Suppressor macrophage (primary cell): Measurements from ENCODE around the gene RNH1.

ENCODE experiments used
- DNase-seq, 4 experiments: peaks; one replicate each; pipeline ENCODE4 v3.0.0-alpha.2; 2020 to 2022
- total RNA-seq, 17 experiments: gene quantifications; one replicate each; lab custom pipeline; 2026; ENCODE audit warnings: mixed read lengths in 6 of 17, inconsistent platforms in 3 of 17; lab: John Stamatoyannopoulos, UW

RNH1 gene
- total RNA-seq: 216 to 475 (median 310) reads per million in 17 experiments

DNA sequence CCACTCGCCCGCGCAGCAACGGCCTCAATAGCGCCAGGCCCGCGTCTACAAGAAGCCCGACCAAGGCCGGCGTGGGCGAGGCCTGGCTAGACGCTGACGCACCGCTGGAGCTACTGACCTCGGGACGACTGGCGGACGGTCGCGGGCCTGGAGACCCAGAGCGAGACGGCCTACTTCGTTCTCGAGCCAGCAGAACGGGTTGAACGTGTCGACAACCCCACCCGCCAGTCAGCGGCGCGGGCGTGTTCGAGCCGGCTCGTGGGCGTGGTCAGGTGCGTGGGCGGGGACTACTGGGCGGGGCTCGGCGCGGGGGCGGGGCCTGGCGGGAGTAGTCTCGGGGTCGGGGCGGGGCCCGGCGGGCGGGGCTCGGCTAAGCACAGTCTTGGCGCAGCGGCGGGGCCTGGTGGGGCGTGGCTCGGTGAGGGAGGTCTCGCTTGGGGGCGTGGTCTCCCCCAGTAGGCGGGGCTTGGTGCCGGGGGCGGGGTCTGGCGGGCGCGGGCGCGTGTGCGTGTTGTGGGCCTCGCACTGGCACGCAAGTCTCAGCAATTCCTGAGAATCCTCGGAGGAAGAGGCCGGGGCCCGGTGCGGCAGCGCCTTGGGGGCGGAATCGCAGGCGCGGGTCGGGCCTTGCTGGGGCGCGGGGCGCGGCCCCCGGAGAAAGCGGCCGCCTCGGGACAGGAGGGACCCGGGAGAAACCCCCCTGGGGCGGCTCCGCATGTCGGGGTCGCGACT, at the start of gene RNH1:
Gene RNH1, minus strand, starts transcription at position 248 of the 732 bp plus-strand sequence. CDS start 5,080 bp downstream, outside the sequence.
- DNase-seq: peak; percentile 98 to 100 (median 100)

DNA sequence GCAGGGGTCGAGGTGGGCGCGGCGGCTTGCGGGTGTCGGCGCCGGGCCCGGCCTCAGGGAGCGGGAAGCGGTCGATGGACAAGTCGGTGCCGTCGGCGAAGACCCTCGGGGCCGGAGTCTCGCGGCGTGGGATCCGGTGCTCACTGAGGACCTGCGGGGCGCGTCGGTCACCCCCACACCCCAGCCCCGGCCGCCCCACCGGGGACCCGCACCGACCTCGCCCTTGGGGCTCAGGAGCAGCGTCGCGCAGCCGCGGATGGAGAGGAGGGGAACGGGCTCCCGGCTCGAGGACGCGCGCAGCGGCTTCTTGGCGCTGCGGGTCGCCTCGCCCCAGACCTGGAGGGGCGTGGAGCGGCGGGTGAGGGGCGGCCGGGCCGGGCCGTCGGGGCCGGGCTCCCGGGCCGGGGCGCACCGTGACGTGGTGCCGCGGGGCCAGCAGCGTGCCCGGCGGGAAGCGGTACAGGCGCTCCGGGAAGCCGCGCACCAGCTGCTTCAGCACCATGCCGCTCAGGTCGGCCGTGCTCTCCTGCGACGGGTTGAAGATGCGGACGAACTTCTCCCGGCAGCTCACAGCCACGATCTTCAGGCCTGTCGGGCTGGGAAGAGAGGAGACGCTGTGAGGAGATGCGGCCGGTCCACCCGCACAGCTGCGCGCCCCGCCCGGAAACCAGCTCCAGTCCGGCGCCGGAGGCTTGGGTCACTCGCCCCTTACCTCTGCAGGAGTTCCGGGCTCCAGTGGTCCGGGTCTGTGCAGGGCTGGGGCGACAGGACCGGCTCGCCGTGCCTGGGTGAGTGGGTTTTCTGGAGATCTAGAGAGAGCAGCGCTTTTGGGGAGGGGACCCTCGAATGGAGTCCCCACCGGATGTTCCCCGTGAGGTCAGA, 49.0 kb upstream of the RNH1 start:
- peak in 2 of 4 experiments; percentile 20 to 37 for DNase-seq

DNA sequence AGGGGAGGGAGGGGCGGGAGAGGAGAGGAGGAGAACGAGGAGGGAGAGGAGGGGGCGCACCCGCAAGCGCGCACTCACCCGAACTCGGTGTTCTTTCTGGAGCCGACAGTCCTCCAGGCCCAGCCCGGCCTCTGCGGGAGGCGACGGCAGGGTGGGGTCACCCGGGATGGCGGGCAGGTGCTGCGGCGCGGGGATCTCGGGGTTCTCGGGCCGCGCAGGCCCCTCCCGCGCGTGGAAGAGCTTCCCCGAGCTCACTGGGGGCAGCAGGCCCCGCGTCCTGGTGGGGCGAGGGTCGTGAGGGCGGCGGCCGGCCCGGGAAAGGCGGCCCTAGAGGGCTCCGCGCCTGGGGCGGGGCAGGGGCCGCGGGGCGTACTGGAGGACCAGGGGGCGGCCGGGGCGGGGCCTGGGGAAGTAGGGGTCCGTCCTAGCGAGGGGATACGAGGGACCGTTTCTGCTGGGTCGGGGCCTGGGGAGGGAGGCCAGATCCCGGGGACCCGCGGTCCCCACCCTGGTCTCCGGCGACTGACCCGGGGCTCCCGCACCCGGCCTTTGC, 48.3 kb upstream of the RNH1 start:
- no peak for DNase-seq

DNA sequence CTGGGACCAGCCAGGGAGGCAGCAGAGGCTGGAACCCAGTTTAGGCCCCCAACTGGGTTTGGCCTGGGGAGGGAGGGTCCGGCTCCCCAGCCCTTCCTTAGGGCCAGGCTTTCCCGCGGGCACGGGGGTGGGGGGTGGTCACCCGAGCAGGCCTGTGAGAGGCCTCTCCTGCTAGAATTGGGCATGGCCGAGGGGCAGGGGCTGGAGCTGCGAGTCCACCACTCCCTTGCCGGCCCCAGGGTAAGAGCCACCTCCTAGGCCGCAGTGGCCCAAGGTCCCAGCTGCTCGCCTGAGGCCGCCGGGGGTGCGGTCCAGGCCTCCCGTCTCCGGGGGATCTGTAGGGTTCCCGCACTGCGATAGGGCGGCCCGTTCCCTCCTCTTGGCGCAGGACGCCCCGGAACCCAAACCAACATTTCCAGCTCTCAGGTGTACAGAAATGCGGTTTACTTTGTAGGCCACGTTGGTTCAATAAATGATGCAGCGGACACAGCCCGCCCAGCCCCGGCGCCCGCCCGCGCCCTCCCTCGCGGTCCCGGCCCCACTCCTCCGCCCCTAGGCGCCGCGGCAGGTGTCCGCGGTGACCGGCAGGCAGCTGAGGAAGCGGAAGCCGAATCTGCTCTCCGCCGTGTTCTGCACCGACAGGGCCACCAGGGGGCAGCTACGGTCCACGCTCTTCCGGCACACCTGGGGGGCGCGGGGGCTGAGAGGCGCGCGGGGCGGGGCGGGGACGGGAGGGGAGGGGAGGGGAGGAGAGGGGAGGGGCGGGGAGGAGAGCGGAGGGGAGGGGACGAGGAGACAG, 47.6 kb upstream of the RNH1 start:
- DNase-seq: peak; percentile 51 to 83 (median 68)

DNA sequence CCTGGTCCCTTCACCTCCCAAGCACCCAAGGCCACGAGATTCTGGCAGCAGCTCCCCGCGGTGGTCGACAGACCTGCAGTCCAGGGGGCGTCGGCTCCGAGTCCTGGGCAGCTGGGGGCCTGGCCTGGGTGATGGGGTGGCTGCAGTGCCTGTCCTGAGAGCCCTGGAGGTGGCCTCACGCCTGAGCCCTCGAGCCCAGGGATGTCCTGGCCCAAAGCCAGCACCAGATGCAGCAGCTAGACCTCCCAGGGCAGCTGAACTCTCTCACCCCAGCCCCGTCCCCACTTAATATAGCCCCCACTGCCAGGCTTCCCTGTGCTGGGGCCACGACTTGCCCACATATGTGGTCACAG, 46.9 kb upstream of the RNH1 start:
- no peak for DNase-seq

DNA sequence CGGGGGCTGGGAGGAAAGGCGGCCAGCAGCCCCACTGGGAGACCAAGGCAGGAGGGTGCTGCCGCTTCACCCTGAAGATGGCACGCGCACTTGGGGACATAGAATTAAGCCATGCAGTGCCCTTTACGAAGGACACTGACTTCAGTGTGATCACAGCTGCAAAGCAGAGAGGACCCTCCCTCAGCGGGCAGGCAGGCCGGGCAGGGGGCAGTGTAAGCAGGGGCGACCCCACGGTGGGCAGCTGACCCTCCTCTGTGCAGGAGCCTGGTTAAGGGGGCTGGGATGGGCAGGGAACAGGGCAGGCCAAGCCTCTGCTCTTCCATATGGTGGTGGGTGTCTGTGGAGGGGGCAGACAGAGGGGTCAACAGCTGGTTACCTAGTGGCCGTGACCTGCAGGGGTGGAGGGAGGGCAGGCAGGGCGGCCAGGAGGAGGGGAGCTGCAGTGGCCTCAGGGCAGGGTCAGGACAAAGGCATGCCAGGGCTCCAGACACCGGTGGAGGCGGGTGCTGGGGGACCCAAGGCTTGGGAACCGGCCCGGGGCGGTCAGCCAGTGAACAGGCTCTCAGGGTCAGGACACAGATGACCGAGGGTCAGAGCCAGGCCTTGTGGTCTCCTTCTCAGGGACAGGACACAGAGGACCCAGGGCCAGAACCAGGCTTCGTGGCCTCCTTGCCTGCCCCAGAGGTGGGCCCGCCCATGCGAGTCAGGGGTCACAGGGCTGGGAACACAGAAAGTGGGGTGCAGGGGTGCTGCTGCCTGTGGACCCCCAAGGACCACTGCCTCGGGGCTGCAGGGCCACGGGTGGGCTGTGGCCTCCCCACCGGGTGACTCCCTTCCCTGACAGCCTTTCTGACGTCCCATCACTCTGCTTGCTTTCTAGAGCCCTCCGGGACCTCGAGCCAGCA, 46.3 kb upstream of the RNH1 start:
- no peak for DNase-seq

DNA sequence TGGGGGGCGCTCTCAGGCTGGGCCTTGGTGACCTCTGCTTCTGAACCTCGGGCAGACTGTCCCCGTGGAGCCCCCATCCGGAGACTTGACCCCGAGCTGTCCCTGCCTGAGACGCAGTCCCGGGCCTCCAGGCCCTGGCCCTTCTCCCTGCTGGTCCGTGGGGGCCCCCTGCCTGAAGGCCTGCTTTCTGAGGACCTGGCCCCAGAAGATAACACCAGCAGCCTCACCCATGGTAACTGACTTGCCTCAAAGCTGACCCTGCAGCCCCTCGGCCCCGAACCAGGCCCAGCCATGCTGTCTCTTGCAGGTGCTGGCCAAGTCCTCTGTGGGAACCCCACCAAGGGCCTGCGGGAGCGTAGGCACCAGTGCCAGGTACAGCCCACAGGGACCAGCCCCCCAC, 44.6 kb upstream of the RNH1 start:
- DNase-seq: no peak

DNA sequence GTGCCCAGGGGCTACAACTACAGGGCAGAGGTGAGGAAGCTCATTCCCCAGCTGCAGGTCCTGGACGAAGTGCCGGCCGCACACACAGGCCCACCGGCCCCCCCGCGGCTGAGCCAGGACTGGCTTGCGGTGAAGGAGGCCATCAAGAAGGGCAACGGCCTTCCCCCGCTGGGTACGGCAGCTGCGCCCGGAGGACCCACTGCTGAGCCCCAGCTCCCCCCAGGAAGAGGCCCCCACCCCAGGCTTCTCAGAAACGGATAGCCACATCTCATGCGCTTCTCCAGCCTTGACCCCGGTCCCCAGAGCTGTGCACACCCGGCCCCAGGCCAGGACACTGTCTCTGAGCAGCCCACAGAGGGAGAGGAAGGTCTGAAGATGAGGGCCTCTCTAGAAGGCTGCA, 44.1 kb upstream of the RNH1 start:
- DNase-seq: no peak

DNA sequence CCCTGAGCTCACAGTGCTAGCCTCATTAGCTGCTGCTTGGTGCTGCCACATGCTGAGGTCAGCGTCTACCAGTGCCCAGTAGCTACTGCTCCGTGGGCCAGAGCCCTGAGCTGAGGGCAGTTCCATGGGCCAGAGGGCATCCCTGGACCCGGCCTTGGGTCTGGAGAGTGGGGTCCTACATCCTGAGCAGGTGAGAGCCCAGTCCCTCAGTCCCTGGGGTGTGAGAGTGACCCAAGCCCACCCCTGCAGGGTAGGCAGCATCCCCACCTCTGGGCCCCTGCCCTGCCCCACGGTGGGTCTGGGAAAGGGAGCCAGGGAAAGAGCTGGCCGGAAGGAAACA, 43.7 kb upstream of the RNH1 start:
- no peak for DNase-seq

DNA sequence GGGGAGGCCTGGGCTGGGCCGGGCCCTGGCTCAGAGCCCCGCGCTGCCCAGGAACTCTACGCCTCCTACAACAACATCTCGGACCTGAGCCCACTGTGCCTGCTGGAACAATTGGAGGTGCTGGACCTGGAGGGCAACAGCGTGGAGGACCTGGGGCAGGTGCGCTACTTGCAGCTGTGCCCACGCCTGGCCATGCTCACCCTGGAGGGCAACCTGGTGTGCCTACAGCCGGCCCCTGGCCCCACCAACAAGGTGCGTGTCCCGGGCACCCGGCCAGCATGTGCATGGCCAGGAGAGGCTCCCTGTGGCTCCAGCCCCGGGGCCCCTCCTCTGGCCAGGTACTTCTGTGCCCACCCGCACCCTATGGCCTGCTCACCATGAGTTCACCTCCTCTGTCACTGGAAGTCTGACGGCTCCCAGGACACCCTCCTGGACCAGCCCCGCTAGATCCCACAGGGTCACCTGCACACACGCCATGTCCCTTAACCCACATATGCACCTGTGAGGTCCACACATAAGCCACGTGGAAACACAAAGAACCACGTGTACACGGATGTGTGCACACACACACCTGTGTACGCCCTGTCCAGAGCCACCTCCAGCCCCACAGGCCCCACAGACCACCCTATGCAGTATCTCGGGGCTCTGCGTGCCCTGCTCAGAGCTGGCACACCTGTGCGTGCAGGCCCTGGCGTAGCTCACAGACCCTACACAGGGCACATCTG, 43.1 kb upstream of the RNH1 start:
- DNase-seq: no peak

DNA sequence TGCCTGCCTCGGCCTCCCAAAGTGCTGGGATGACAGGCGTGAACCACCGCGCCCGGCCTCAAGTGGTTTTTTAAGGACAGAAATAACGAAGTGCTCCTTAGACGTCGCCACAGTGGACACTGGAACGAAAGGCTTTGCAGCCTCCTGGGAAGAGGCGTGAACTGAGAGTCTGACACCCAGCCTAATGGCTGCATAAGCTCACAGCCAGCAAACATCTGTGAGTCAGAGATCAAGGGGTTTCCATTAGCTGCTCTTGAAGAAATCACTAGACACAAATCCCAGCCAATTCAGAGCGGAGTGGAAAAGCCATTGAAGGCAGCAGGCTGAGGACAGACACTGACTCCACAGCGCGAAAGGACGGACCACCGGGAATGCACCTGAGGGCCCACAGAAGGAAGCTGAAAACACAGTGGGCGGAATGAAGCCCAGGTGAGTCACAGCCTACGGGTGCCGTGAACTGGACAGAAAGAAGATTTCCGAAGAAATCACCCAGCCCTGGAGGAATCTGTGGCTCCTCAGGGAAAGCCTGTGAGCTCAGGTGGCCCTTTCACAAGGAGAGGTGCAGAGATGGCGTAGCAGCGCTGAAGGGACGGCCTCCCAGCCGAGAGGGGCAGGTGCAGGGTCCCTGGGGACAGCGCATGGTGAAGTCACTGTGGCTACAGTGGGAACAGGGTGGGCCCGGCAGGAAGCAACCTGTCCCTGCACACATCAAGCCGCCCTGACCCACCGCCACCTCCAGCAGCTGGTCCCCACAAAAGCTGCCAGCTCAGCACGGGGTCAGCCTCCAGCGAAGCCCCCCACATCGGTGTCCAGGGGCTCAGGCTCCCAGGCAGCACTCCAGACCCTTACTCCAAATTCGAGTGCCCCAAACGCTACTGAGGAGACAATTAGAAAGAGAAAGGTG, 41.9 kb upstream of the RNH1 start:
- DNase-seq: no peak

DNA sequence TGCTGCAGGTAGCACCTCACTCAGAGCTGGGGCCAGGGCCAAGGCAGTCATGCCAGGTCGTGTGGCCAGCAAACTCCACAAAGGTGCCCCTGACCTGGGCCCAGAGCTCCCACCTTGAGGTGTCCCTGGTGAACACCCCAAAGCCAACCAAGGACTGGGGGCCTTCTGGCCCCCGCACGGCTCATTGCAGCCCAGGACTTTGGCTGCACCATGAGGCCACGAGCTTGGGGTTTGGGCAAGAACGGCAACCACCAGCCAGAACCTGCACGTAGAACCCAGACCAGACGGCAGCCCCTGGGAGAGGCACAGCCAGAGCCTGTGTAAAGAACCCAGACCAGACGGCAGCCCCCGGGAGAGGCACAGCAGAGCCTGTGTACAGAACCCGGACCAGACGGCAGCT, 38.1 kb upstream of the RNH1 start:
- DNase-seq: no peak

DNA sequence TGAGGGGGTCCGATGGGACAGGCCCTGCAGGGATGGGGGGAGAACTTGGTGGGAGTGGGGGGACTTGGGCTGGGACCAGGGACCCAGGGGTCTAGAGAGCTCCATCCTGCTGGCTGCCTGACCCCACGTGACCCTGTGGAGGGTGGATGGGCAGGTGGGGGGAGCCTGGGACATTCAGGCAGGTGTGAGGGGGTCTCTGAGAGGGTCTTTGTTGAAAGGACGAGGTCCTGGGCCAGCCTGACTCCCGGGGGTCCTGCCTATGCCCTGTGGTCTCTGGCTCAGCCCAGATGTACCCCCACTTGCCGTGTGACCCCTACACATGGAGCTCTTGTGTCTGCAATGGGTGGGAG, 37.8 kb upstream of the RNH1 start:
- DNase-seq: no peak

DNA sequence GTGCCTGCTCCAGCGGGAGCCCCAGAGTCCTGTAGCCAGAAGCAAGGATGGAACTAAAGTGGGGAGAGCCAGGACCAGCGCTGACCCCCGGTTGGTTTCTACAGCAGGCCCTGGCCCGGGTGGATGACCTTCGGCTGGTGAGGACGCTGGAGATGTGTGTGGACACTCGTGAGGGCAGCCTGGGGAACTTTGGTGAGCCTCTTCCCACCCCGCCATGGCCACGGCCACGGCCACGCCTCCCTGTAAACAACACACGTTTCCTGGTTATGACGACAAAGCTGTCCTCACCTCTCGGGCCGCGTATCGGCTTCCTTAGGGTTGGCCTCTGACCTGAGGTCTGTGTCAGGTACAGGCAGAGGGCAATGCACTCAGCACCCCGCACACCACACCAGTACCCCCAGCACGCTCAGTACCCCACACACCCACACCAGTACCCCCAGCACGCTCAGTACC, 34.4 kb upstream of the RNH1 start:
- no peak for DNase-seq

DNA sequence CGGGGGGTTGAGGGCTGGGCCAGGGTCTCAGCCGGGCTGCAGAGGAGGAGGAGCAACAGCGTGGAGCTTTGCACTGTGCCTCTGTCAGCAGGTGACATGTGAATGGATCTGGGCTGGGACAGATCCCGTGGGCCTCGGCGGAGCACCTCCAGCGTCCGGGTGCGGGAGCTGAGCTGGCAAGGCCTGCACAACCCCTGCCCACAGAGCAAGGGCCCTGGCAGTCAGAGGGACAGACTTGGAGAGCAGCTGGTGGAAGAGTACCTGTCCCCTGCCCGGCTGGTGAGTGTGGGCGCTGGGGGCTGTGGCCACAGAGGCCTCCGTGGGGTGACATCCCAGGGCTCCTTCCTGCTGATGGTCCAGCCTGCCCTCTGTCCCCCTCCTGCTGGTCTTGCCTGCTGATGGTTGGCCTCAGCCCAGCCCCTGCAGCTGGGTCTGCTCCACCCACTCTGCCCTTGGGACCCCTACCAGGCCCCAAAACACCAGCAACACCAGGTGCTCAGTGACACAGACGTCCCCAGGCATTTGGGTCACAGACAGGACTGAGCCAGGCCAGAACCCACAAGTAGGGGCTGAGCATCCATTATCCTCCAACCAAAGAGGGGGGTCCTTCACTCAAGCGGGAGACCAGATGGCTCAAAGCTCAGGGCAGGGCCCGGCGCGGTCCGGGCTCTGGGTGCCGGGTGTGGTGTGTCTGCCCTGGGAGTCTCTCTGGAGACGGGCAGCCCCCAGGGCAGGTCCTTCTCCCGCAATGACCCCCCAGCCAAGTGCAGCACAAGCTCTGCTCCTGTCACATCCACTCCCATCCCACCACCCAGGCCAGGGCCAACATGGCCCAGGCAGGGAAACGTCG, 33.8 kb upstream of the RNH1 start:
- no peak for DNase-seq

DNA sequence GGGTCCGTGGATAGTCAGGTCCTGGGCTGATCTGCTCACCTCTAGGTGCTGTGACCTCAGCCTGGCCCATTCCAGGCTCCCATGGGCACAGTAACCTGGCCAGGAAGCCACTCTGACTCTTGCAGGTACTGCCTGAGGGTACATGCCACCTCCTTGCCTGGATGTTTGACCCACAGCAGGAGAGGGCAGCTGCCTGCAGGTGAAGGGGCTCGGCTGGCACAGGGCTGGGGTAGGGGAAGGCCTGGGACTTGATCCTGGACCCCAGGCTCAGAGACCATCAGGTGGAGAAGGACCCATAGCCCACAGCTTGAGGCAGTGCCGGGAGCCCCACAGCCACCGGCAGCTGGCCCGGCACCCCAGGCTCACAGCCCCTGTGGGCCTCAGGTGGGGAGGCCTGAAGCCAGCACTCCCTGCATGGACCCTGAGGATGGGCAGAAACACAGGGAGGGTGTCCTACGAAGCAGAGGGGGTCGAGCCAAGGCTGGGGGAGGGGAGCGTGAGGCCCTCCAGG, 33.0 kb upstream of the RNH1 start:
- no peak for DNase-seq

DNA sequence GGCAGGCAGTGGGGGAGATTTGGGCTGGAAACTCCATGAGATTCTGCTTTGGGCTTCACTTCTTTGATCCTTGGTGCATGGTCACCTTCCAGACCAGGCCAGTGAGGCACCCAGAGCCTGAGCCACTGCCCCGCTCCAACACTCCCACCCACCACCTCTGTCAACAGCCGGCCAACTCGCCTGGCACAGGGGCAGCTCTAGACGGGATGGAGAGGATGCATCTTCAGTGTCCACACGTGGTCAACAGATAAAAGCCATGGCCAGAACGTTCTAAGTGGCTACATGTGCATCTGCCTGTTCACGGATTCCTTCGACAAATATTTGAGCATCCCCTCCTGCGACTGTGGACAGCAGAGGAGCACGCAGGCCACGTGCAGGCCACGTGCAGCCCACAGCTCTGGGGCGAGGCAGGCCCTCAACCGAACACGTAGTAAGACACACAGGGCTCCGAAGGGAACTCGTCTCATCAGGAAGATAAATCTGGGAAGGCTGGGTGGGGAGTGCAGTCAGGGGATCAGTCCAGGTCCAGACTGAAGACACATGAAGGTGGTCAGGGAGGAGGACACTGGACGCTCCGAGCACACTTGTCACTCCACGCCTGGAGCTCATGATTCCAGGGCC, 31.5 kb upstream of the RNH1 start:
- no peak for DNase-seq
